Heart left ventricle (tissue), 13 donors: ENCODE measurements around the gene OMG.

Source experiments
- CTCF ChIP-seq, 12 donors: fragments of 200-600 bp; sonication (generic) in 4 of 12; IDR thresholded peaks; one replicate each; pipeline versions ENCODE4 v1.5.0 to v1.8.0; 2018 to 2022; ENCODE audit warnings: antibody characterized with exemption in 12 of 12, mild to moderate bottlenecking in 5 of 12
- POLR2A ChIP-seq, 2 donors: fragments of 450-650 bp; IDR thresholded peaks; one replicate each; pipeline ENCODE4 v1.6.1; 2017; ENCODE audit warnings: antibody characterized with exemption in 2 of 2, mild to moderate bottlenecking in 2 of 2, moderate library complexity in 2 of 2
- donor health status: ischemic (EF 13 %, LVEDD 7.1; RV severe dilation, severe dysfunction).
- donor health status: DM: no; HTN: yes; CAD: no.
- donor health status: DM: no; HTN: no; CAD: no.
- donor health status: ischemic (EF 25% LVEDD 6.9; RV normal size, moderate dysfunction).
- donor health status: ischemic (EF 25% LVEDD 5.7; RV mildly dilated, moderate dysfunction).
- donor health status: ischemic (EF 35%, LVEDD 5.7; RV mildly dilated, moderate dysfunction).
- donor health status: nonischemic (EF 11% LVEDD 7.7; RV severe dilation, severe dysfunction).
- donor health status: DM: yes; HTN: yes; CAD: no.
- donor health status: PGD.
- donor health status: ischemic (EF 29% LVEDD 5.4; RV normal size, mild dysfunction).
- donor health status: nonischemic (EF 23%, LVEDD 6.1; RV moderate dilation, normal function).

GRCh38 chr17:31250229-31250628 lies 46.8 kb downstream of the OMG start:
- TF ChIP-seq CTCF (IDR thresholded peaks at IDR 0.05) (no peak), POLR2A (IDR thresholded peaks at IDR 0.05) (no peak)
